NOMO-1 (cell line): ENCODE measurements around the gene ADRB2.
"Not testable (repeated sequence)": the region's sequence is repeated elsewhere in the genome, so short reads cannot be mapped to it uniquely, and the experiment has no call there.

Source experiments
- DNase-seq, 2 experiments: peaks; one replicate each; lab custom pipeline; 2025; ENCODE audit not compliant: unreplicated experiment in 2 of 2; lab: John Stamatoyannopoulos, UW

The ADRB2 gene

DNA sequence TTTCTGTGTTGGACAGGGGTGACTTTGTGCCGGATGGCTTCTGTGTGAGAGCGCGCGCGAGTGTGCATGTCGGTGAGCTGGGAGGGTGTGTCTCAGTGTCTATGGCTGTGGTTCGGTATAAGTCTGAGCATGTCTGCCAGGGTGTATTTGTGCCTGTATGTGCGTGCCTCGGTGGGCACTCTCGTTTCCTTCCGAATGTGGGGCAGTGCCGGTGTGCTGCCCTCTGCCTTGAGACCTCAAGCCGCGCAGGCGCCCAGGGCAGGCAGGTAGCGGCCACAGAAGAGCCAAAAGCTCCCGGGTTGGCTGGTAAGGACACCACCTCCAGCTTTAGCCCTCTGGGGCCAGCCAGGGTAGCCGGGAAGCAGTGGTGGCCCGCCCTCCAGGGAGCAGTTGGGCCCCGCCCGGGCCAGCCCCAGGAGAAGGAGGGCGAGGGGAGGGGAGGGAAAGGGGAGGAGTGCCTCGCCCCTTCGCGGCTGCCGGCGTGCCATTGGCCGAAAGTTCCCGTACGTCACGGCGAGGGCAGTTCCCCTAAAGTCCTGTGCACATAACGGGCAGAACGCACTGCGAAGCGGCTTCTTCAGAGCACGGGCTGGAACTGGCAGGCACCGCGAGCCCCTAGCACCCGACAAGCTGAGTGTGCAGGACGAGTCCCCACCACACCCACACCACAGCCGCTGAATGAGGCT, at the start of gene ADRB2:
Gene ADRB2, plus strand, starts transcription at position 559 of the 686 bp plus-strand sequence. CDS start 221 bp downstream, outside the sequence.
- DNase-seq: peak; percentile 96 to 98

DNA sequence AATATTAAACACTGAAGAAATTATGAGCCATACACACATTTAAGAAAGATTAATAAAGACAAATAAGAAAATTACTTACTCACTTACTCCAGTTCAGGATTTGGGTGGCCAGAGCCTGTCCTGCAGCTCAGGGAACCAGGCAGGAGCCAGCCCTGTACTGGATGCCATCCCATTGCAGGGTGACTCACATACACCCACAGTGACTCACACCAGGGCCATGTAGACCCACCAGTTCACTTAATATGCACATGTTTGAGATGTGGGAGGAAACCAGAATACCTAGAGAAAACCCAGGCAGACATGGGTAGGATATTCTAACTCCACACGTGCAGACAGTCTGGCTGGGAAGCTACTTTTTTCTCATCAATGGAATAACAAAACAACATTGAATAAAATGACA, 49.6 kb upstream of the ADRB2 start:
- no peak for DNase-seq

- DNase-seq: peak in 1 of 2 experiments; percentile 49
These were observed 47.5 kb upstream of the ADRB2 start for GRCh38 chr5:148778882-148779281.

GRCh38 chr5:148780711-148781110, 45.7 kb upstream of the ADRB2 start:
- DNase-seq: no peak

- no peak for DNase-seq
These were observed 44.6 kb upstream of the ADRB2 start for GRCh38 chr5:148781766-148782165.

GRCh38 chr5:148785223-148785622, 41.2 kb upstream of the ADRB2 start:
- DNase-seq: no peak

GRCh38 chr5:148786456-148786855, 40.0 kb upstream of the ADRB2 start:
- DNase-seq: no peak

GRCh38 chr5:148788636-148789035, 37.8 kb upstream of the ADRB2 start:
- DNase-seq: no peak

- DNase-seq: no peak
These were observed 35.7 kb upstream of the ADRB2 start for GRCh38 chr5:148790545-148791333.

GRCh38 chr5:148791334-148791667, 35.1 kb upstream of the ADRB2 start:
- no peak for DNase-seq

GRCh38 chr5:148791696-148792095, 34.7 kb upstream of the ADRB2 start:
- DNase-seq: no peak

DNA sequence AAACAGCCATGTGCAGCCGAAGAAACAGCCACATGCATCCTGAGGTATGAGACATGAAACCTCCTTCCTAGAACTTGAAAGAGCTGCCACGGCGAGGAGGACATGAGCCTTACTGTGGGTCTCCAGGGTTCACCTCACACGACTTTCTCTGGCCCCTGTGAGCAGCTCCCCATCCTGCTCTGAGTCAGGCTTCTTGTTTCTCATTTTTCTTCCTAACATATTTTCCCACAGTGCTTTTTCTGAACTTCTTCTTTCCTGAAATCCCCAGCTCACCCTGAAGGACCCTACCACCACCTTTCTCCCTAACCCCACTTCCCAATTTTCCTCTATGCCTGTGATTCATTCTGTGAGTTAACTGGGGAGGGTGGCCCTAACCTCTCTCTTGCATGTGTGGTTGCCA, 33.7 kb upstream of the ADRB2 start:
- no peak for DNase-seq

- DNase-seq: no peak
These were observed 33.1 kb upstream of the ADRB2 start for GRCh38 chr5:148793261-148793660.

- DNase-seq: peak in 1 of 2 experiments; percentile 21
These were observed 32.1 kb upstream of the ADRB2 start for GRCh38 chr5:148794275-148794674.

GRCh38 chr5:148794729-148795561, 31.5 kb upstream of the ADRB2 start:
- DNase-seq: peak; percentile 66 to 77

GRCh38 chr5:148796936-148797335, 29.5 kb upstream of the ADRB2 start:
- no peak for DNase-seq

DNA sequence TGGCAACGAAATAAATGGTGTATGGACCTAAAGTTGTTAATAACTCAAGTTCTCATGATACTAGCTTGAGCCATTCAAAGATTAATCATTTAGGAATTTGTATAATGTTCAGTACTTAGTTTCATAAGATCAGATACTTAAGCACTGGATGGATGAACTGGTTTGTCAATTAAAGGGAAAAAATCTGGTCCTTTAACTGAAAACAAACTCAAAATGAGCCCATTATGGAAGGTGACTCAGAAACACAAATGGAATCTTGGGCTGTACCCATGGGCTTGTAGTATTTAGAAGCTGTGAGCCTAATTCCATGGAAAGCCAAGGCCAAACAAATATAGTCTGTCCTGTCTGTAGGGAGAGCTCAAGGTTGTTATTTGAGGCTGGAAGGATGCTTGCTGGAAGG, 27.6 kb upstream of the ADRB2 start:
- no peak for DNase-seq

GRCh38 chr5:148799737-148800527, 26.5 kb upstream of the ADRB2 start:
- DNase-seq: no peak

GRCh38 chr5:148801682-148802276, 24.6 kb upstream of the ADRB2 start:
- peak in 1 of 2 experiments; percentile 60 for DNase-seq

GRCh38 chr5:148803451-148803850, 23.0 kb upstream of the ADRB2 start:
- not testable (repeated sequence) for DNase-seq
